ENCODE results near the gene PSTK.

PSTK gene

GRCh38 chr10:122980209-122981065 lies at the start of gene PSTK:
PSTK (plus strand) TSS chr10:122980401; CDS start chr10:122980480, 79 bp downstream.
- DNase-seq = peak; percentile 64

- no peak for DNase-seq
Measured at GRCh38 chr10:122931088-122931906, 48.9 kb upstream of the PSTK start.

GRCh38 chr10:122939133-122939855 lies 40.9 kb upstream of the PSTK start:
- DNase-seq = no peak

- no peak for DNase-seq
Measured at GRCh38 chr10:122939856-122940543, 40.2 kb upstream of the PSTK start.

GRCh38 chr10:122949296-122949695 lies 30.9 kb upstream of the PSTK start:
- DNase-seq = no peak

GRCh38 chr10:122953902-122954730 lies 26.1 kb upstream of the PSTK start, which contains the start of gene C10orf88:
C10orf88 (minus strand) TSS chr10:122954227; CDS start chr10:122954178, 49 bp downstream.
- peak; percentile 90 for DNase-seq

GRCh38 chr10:122954731-122955050 lies 25.5 kb upstream of the PSTK start:
- DNase-seq = no peak

- no peak for DNase-seq
Measured at GRCh38 chr10:122955892-122956291, 24.3 kb upstream of the PSTK start.

- no peak for DNase-seq
Measured at GRCh38 chr10:122957474-122957873, 22.7 kb upstream of the PSTK start.

- DNase-seq = no peak
Measured at GRCh38 chr10:122962405-122962804, 17.8 kb upstream of the PSTK start.

- no peak for DNase-seq
Measured at GRCh38 chr10:122966879-122967278, 13.3 kb upstream of the PSTK start.

GRCh38 chr10:122968698-122969097 lies 11.5 kb upstream of the PSTK start:
- no peak for DNase-seq

GRCh38 chr10:122974023-122974422 lies 6.2 kb upstream of the PSTK start:
- no peak for DNase-seq

GRCh38 chr10:122974543-122975064 lies 5.6 kb upstream of the PSTK start:
- DNase-seq = no peak

- DNase-seq = no peak
Measured at GRCh38 chr10:122981066-122981464, 864 bp downstream of the PSTK start.

GRCh38 chr10:122983898-122984297 lies 3.7 kb downstream of the PSTK start:
- no peak for DNase-seq

GRCh38 chr10:122984708-122985107 lies 4.5 kb downstream of the PSTK start:
- DNase-seq = no peak

- no peak for DNase-seq
Measured at GRCh38 chr10:122986335-122986734, 6.1 kb downstream of the PSTK start.

- DNase-seq = no peak
Measured at GRCh38 chr10:122988501-122988900, 8.3 kb downstream of the PSTK start.

- DNase-seq = no peak
Measured at GRCh38 chr10:122990278-122990677, 10.1 kb downstream of the PSTK start.

GRCh38 chr10:122992031-122992585 lies 11.9 kb downstream of the PSTK start:
- no peak for DNase-seq

Measured in DMS79 treated with DMSO at 0.1 percent for 48 hours (cell line).